Inferior parietal cortex (tissue), 1 donor: Measurements from ENCODE around the gene ATF5.
"Not testable (repeated sequence)": the region's sequence is repeated elsewhere in the genome, so short reads cannot be mapped to it uniquely, and the experiment has no call there.

Source experiments
- DNase-seq: peaks from one replicate; pipeline ENCODE4 v3.0.0-alpha.2; 2016; ENCODE audit errors: extremely low spot score

ATF5 gene

GRCh38 chr19:49949742-49950589, 21.0 kb downstream of the ATF5 start:
- DNase-seq, result no peak

GRCh38 chr19:49950590-49950948, 21.6 kb downstream of the ATF5 start:
- no peak for DNase-seq

- DNase-seq, result no peak
Measured at GRCh38 chr19:49950956-49951526, 22.0 kb downstream of the ATF5 start.

GRCh38 chr19:49951806-49952478, 22.9 kb downstream of the ATF5 start:
- no peak for DNase-seq

- DNase-seq, result no peak
Measured at GRCh38 chr19:49952479-49952836, 23.5 kb downstream of the ATF5 start.

- DNase-seq, result no peak
Measured at GRCh38 chr19:49952906-49953305, 23.9 kb downstream of the ATF5 start.

- DNase-seq, result no peak
Measured at GRCh38 chr19:49953416-49953815, 24.4 kb downstream of the ATF5 start.

- no peak for DNase-seq
Measured at GRCh38 chr19:49954092-49954829, 25.3 kb downstream of the ATF5 start.

- no peak for DNase-seq
Measured at GRCh38 chr19:49954933-49955332, 25.9 kb downstream of the ATF5 start.

- no peak for DNase-seq
Measured at GRCh38 chr19:49956115-49956495, 27.1 kb downstream of the ATF5 start.

- no peak for DNase-seq
Measured at GRCh38 chr19:49957262-49957915, 28.4 kb downstream of the ATF5 start.

- not testable (repeated sequence) for DNase-seq
Measured at GRCh38 chr19:49958144-49958543, 29.1 kb downstream of the ATF5 start.

- not testable (repeated sequence) for DNase-seq
Measured at GRCh38 chr19:49958596-49958995, 29.6 kb downstream of the ATF5 start.

- DNase-seq, result not testable (repeated sequence)
Measured at GRCh38 chr19:49959892-49960291, 30.9 kb downstream of the ATF5 start.

- not testable (repeated sequence) for DNase-seq
Measured at GRCh38 chr19:49960980-49961379, 32.0 kb downstream of the ATF5 start, which contains the start of gene SIGLEC11. SIGLEC11 (minus strand) TSS chr19:49961172; CDS start chr19:49961081, 91 bp downstream.

- no peak for DNase-seq
Measured at GRCh38 chr19:49968279-49968922, 39.4 kb downstream of the ATF5 start.

- not testable (repeated sequence) for DNase-seq
Measured at GRCh38 chr19:49969355-49969754, 40.4 kb downstream of the ATF5 start.

GRCh38 chr19:49971991-49972411, 43.0 kb downstream of the ATF5 start:
- no peak for DNase-seq

- no peak for DNase-seq
Measured at GRCh38 chr19:49972841-49973240, 43.8 kb downstream of the ATF5 start.

GRCh38 chr19:49973987-49974386, 45.0 kb downstream of the ATF5 start:
- DNase-seq, result no peak

- DNase-seq, result no peak
Measured at GRCh38 chr19:49975051-49975450, 46.0 kb downstream of the ATF5 start.
